ENCODE results near the gene TMTC2.

GRCh38 chr12:82725741-82726140 lies 39.0 kb downstream of the TMTC2 start:
- TF ChIP-seq POLR2A (IDR thresholded peaks at IDR 0.05; ENCODE audit: low read length) (no peak), GATA1 (IDR thresholded peaks at IDR 0.05; ENCODE audit: low read depth, low read length) (no peak)
